T47D (cell line): ENCODE results near the gene ROCK1.
"Not testable (repeated sequence)": the region's sequence is repeated elsewhere in the genome, so short reads cannot be mapped to it uniquely, and the experiment has no call there.

Experiments
- DNase-seq, 2 experiments: peaks; one replicate each; pipeline versions ENCODE4 v3.0.0 to v3.0.0-alpha.2; 2011 to 2012; ENCODE audit warnings: low read depth in 1 of 2, low spot score in 1 of 2
- JUND ChIP-seq: IDR thresholded peaks from 2 replicates; pipeline ENCODE4 v1.6.1; 2012; ENCODE audit warnings: low read depth
- in situ Hi-C: cut with HindIII; loops from 2 replicates; pipeline ENCODE4 v1.10.0; 2016; ENCODE audit warnings: low sequenced_read_pairs, low pct_unique_long_range_greater_than_20kb

ROCK1 gene

DNA sequence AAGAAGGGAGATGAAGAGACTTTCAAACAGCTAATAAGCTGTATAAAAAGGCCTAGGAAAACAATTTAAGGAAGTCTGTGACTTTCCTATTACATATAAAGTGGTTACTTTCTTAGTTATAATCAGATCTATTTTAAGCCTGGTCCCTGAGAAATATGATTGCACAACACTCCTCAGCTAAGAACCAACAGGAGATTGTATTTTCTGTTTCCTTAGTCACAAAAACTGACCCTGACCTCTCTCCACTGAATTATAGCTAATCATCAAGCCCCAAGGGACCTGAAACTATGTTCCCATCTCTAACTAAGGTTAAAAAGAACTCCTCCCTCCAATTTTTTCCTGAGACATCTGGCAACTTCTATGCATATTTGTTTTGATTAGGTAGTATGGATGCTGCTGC lies 106.9 kb downstream of the ROCK1 start:
- in situ Hi-C loops = no loop called here
- DNase-seq = no peak
- TF ChIP-seq JUND = no peak

GRCh38 chr18:21000667-21001066 lies 110.9 kb downstream of the ROCK1 start:
- DNase-seq = no peak
- in situ Hi-C loops = no loop called here
- no peak for TF ChIP-seq JUND

- peak in 1 of 2 experiments; percentile 24 for DNase-seq
- no peak for TF ChIP-seq JUND
- in situ Hi-C loops = no loop called here
Observed at GRCh38 chr18:20997371-20997770, 114.2 kb downstream of the ROCK1 start.

GRCh38 chr18:20996418-20996817 lies 115.2 kb downstream of the ROCK1 start:
- DNase-seq = no peak
- TF ChIP-seq JUND = no peak
- in situ Hi-C loops = no loop called here

- no peak for TF ChIP-seq JUND
- in situ Hi-C loops = no loop called here
- no peak for DNase-seq
Observed at GRCh38 chr18:20988726-20989125, 122.9 kb downstream of the ROCK1 start.

DNA sequence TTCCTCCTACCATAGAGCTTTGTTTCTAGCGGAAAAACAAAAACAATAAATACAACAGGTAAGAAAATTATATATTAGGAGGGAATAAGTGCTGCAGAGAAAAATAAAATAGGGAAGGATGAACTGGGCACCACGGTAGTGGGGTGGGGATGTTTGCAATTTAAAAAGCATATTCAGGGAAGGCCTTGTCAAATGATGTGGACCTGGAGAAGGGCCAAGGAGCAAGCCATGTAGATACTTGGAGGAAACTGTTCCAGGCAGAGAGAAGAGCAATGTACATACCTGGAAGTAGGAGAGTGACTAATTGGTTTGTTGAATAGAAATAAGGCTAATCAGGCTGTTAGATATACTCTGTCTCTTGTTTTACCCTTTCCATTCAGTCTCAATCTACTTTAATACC lies 136.5 kb downstream of the ROCK1 start:
- TF ChIP-seq JUND = no peak
- DNase-seq = no peak
- in situ Hi-C loops = no loop called here

DNA sequence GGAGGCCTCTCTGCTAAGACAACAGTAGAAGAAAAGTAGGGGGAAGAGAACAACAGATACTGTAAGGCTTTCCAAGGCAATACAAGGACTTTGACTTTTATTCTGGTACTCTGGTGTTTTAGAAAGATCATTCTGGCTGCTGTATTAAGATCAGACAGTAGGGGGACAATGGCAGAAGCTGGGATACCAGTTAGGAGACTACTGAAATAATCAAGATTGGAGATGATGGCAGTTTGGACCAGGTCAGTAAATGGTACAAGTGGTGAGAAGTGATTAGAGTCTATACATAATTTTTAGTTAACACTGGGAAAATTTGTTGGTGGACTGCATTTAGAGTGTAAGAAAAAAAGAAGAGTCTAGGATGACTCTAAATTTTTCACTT lies 139.7 kb downstream of the ROCK1 start:
- TF ChIP-seq JUND = no peak
- in situ Hi-C loops = no loop called here

DNA sequence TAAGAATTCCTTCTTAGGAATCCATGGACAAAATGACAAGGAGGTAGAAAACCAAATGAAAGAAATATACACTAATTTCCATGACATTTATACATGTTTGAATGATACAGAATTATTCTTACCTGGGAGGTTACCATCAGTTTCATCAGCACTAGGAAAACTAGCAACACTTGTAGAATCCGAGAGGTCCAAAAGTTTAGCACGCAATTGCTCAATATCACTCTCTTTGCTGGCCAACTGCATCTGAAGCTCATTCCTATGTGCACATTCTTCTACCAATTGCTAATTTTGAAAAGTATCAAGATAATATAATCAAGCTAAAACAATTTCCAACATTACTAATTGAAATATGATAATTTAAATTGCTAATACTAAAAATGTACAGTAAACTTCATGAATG lies 144.8 kb downstream of the ROCK1 start:
- DNase-seq = no peak
- no peak for TF ChIP-seq JUND
- in situ Hi-C loops = no loop called here

More for the DNA sequence above, 139.7 kb downstream of the ROCK1 start:
- peak; percentile 4 to 57 for DNase-seq

GRCh38 chr18:20963027-20963426 lies 148.6 kb downstream of the ROCK1 start:
- in situ Hi-C loops = no loop called here
- no peak for DNase-seq
- TF ChIP-seq JUND = no peak

GRCh38 chr18:20960735-20961134 lies 150.9 kb downstream of the ROCK1 start:
- in situ Hi-C loops = no loop called here
- TF ChIP-seq JUND = no peak
- DNase-seq = no peak

DNA sequence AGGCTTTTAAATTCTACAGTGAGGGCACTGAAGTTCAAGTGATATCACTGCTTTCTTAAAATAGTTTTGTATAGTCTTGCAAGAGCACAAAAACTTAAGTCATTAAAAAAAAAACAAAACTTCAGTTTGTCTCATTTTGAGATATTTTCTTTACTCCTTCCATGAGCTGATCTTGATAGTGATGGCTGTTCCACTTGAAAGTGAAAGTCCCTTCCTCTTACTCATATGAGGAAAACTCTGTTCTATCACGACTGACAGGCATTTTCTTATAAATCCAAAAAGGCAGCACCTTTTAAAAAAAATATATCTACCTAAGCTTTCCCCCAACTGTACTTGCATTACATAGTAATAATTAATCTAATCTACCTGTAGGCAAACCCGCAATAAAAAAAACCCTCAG lies 160.8 kb downstream of the ROCK1 start:
- in situ Hi-C loops, DNase-seq: not testable (repeated sequence)
